ENCODE data around the gene ALDH3A2.

- TF ChIP-seq CTCF (IDR thresholded peaks at IDR 0.05; ENCODE audit: low read depth, low read length) (no peak), EZH2phosphoT487 (IDR thresholded peaks at IDR 0.05; ENCODE audit: low read depth) (no peak)
Measured at GRCh38 chr17:19656851-19657581, 8.5 kb downstream of the ALDH3A2 start.

Data from OCI-LY3 (cell line).